ENCODE measurements around the gene CDK19.

DNA sequence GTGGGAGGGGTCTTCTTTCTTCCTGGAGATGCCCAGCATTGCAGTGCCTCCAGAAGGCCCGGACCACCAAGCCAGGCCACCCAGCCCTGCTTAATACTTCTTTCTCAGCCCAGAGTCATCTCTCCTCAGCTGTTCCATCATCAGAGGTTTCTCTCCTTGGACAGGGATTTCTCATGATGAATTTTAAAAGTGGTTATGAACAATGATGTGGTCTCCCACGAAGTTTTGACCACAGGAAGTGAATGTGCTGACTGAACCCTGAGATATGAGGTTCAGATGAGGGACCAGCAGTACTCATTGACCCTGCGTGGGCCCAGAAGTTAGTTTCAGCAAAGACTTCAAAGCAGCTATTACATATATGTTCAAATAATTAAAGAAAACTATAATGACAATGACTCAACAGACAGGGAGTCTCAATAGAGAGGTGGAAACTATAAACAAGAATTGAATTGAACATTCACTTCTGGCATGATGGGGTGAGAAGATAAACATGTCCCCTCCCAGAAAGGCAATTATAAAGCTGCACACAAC is 224.4 kb downstream of the CDK19 start:
- no peak for TF ChIP-seq POLR2A (IDR thresholded peaks at IDR 0.05)
- no peak for TF ChIP-seq POLR2AphosphoS5 (IDR thresholded peaks at IDR 0.05)
- TF ChIP-seq, protein P1, sequence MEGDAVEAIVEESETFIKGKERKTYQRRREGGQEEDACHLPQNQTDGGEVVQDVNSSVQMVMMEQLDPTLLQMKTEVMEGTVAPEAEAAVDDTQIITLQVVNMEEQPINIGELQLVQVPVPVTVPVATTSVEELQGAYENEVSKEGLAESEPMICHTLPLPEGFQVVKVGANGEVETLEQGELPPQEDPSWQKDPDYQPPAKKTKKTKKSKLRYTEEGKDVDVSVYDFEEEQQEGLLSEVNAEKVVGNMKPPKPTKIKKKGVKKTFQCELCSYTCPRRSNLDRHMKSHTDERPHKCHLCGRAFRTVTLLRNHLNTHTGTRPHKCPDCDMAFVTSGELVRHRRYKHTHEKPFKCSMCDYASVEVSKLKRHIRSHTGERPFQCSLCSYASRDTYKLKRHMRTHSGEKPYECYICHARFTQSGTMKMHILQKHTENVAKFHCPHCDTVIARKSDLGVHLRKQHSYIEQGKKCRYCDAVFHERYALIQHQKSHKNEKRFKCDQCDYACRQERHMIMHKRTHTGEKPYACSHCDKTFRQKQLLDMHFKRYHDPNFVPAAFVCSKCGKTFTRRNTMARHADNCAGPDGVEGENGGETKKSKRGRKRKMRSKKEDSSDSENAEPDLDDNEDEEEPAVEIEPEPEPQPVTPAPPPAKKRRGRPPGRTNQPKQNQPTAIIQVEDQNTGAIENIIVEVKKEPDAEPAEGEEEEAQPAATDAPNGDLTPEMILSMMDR (IDR thresholded peaks at IDR 0.05) = no peak

Data from upper lobe of left lung (tissue), 4 donors.